GM23338 (cell line): ENCODE results near the gene JDP2. TPM values are rescaled to one million over a fixed set of nuclear protein-coding genes. Genes with fewer than 3 reads are reported as not detected.

Experiments
- ATAC-seq: fragments of 200-7000 bp; cut with Tn5 transposase; 3 replicates; pipeline ENCODE4 v1.9.1; 2020
- DNase-seq: peaks from one replicate; pipeline ENCODE4 v3.0.0-alpha.2; 2015; ENCODE audit warnings: low spot score
- H2AFZ ChIP-seq: fragments of 200-600 bp; sonication (generic); 2 replicates; pipeline ENCODE4 v1.8.0; 2016; ENCODE audit warnings: antibody characterized with exemption, mild to moderate bottlenecking, moderate library complexity
- H3F3A ChIP-seq: fragments of 200-600 bp; sonication (generic); replicated peaks from 2 replicates; pipeline ENCODE4 v1.8.0; 2017; ENCODE audit warnings: antibody characterized with exemption, mixed run types, low read depth
- H3K27ac ChIP-seq: fragments of 200-600 bp; sonication (generic); 2 replicates; pipeline ENCODE4 v1.6.1; 2016; ENCODE audit warnings: low read depth
- H3K27me3 ChIP-seq: fragments of 200-600 bp; sonication (generic); 2 replicates; pipeline ENCODE4 v1.8.0; 2016; ENCODE audit warnings: mild to moderate bottlenecking, mixed run types, moderate library complexity; ENCODE audit not compliant: insufficient read depth
- H3K36me3 ChIP-seq: fragments of 200-600 bp; sonication (generic); 2 replicates; pipeline ENCODE4 v1.8.0; 2016; ENCODE audit warnings: mild to moderate bottlenecking; ENCODE audit not compliant: insufficient read depth
- H3K4me1 ChIP-seq: fragments of 200-600 bp; sonication (generic); 2 replicates; pipeline ENCODE4 v1.8.0; 2016; ENCODE audit warnings: mild to moderate bottlenecking, moderate library complexity; ENCODE audit not compliant: insufficient read depth
- H3K4me2 ChIP-seq: fragments of 200-600 bp; sonication (generic); 2 replicates; pipeline ENCODE4 v1.7.1; 2017; ENCODE audit warnings: mixed run types
- H3K4me3 ChIP-seq: fragments of 200-600 bp; sonication (generic); 2 replicates; pipeline ENCODE4 v1.6.1; 2016; ENCODE audit warnings: mixed run types
- H3K79me2 ChIP-seq: fragments of 200-600 bp; sonication (generic); replicated peaks from 2 replicates; pipeline ENCODE4 v1.8.0; 2017; ENCODE audit warnings: mild to moderate bottlenecking; ENCODE audit not compliant: insufficient read depth
- H3K9me2 ChIP-seq: fragments of 200-600 bp; sonication (generic); 2 replicates; pipeline ENCODE4 v1.8.0; 2017; ENCODE audit not compliant: insufficient read depth
- H4K20me1 ChIP-seq: fragments of 200-600 bp; sonication (generic); replicated peaks from 2 replicates; pipeline ENCODE4 v1.8.0; 2017; ENCODE audit warnings: mild to moderate bottlenecking; ENCODE audit not compliant: insufficient read depth
- H3K27ac Mint-ChIP-seq: 2 replicates; pipeline ENCODE4 v1.8.0; 2020; ENCODE audit warnings: inconsistent platforms, mild to moderate bottlenecking, moderate library complexity, mixed read lengths
- H3K27me3 Mint-ChIP-seq: 3 replicates; pipeline ENCODE4 v1.8.0; 2022; ENCODE audit warnings: low read depth, mild to moderate bottlenecking, moderate library complexity, mixed read lengths, inconsistent platforms; ENCODE audit not compliant: insufficient read depth, poor library complexity
- H3K36me3 Mint-ChIP-seq: 3 replicates; pipeline ENCODE4 v1.8.0; 2021; ENCODE audit warnings: low read depth, mild to moderate bottlenecking, inconsistent platforms, moderate library complexity, mixed read lengths
- H3K4me1 Mint-ChIP-seq: 3 replicates; pipeline ENCODE4 v1.8.0; 2020; ENCODE audit warnings: mild to moderate bottlenecking, inconsistent platforms, mixed read lengths
- H3K4me3 Mint-ChIP-seq: 3 replicates; pipeline ENCODE4 v1.8.0; 2021; ENCODE audit warnings: moderate library complexity, mild to moderate bottlenecking, inconsistent platforms, mixed read lengths
- H3K9me3 Mint-ChIP-seq: 3 replicates; pipeline ENCODE4 v1.8.0; 2020; ENCODE audit warnings: moderate library complexity, mild to moderate bottlenecking, inconsistent platforms, mixed read lengths
- CREB1 ChIP-seq: fragments of 250-450 bp; sonication (Bioruptor Pico); IDR thresholded peaks from 2 replicates; pipeline ENCODE4 v1.5.0; 2020; ENCODE audit warnings: low read depth, mild to moderate bottlenecking, moderate library complexity
- EZH2 ChIP-seq: fragments of 200-600 bp; sonication (generic); IDR thresholded peaks from one replicate; pipeline ENCODE4 v1.8.0; 2017; ENCODE audit warnings: antibody characterized with exemption, mild to moderate bottlenecking, low read depth; ENCODE audit not compliant: unreplicated experiment
- EZH2phosphoT487 ChIP-seq: fragments of 200-600 bp; sonication (generic); IDR thresholded peaks from one replicate; pipeline ENCODE4 v1.8.1; 2018; ENCODE audit warnings: antibody characterized with exemption; ENCODE audit not compliant: unreplicated experiment
- JUNB ChIP-seq: IDR thresholded peaks from one replicate; pipeline ENCODE4 v1.6.1; 2016; ENCODE audit warnings: antibody characterized with exemption; ENCODE audit not compliant: unreplicated experiment
- NANOG ChIP-seq: IDR thresholded peaks from 2 replicates; pipeline ENCODE4 v1.6.1; 2016; ENCODE audit warnings: antibody characterized with exemption, borderline replicate concordance
- POLR2AphosphoS5 ChIP-seq: IDR thresholded peaks from 2 replicates; pipeline ENCODE4 v1.6.1; 2016; ENCODE audit warnings: antibody characterized with exemption, low read depth
- polyA plus RNA-seq: library from polyadenylated mRNA; unstranded; fragments of >200 nt; fragmentation: Nextera tagmentation; extraction: Ambion mirVana; gene quantifications from 2 replicates; pipeline ENCODE4 v1.2.1, GENCODE V29; 2016
- total RNA-seq: library from RNA; depleted of rRNA; stranded (reverse); fragments of >200 nt; shearing (Covaris generic); gene quantifications from 2 replicates; pipeline ENCODE4 v1.2.3, GENCODE V29; 2014
- TF ChIP-seq, protein P1 (sequence below): IDR thresholded peaks from 2 replicates; pipeline ENCODE4 v1.6.1; 2016; ENCODE audit warnings: antibody characterized with exemption
- TF ChIP-seq, protein P2 (sequence below), 2 experiments: fragments of 200-600 bp in 1 of 2; sonication (generic) in 1 of 2; conservative IDR thresholded peaks; 2 replicates each; pipeline versions ENCODE4 v1.5.1 to v1.6.1; 2016 to 2017; ENCODE audit warnings: antibody characterized with exemption in 2 of 2, low read depth in 2 of 2, mild to moderate bottlenecking in 2 of 2, moderate library complexity in 1 of 2

JDP2 gene
- total and polyA plus RNA-seq, 2 experiments from 2014 or later: 12.5 to 38.9 TPM

DNA sequence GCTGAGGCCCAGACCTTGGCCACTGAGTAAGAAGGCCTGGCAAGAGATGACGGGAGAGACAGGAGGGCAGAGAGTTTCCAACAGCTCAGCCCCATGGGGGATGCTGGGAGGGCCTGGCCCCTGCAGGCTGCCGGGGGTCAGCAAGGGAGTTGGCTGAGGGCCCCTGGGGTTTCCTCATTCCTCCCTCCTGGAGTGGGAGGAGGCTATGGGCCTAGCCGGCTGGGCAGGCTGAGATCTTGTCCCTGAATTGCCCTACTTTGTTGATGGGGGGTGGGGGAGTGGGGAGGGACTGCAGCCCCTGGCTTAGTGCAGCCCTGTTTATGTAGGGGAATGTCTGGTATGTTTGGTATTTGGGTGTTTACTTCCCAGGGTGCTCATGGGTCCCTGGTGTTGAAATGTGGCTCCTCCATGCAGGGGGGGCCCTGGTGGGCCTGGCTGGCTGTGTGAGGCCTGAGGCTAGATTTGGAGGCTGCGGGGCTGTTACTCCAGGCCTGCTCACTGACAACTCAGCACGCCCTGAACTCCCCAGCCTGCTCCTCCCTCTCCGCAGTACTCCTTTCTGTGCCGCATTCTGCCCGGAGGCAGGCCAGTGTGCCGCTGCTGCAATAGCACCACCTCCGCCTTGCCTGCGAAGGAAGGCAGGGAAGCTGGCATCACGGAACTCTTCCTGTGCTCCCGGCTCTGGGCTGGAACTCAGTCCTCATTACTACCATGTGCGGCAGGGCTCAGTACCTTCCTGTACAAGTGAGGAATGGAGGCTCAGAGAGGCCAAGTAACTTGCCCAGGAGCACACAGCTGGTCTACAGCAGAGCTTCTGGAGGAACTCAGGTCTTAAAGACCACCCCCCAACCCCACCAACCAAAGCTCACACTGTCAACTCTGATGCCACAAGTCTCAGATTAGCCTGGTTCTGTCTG is 25.3 kb downstream of the JDP2 start:
- peak; percentile 90 for ATAC-seq
- H3K9me3 Mint-ChIP-seq: no peaks in the 10 kb centered on the region
- H3K36me3 ChIP-seq: no peaks in the 10 kb centered on the region; the same call in 1 of the 2 replicates
- H3K4me2 ChIP-seq: peak overlapping the region; percentile 73
- H3K27me3 Mint-ChIP-seq: peaks cover 9% of the 10 kb centered on the region
- peaks cover 68% of the 10 kb centered on the region for H3K79me2 ChIP-seq
- peak overlapping the region; percentile 42 for H3K4me3 Mint-ChIP-seq
- no peaks in the 10 kb centered on the region for H3K27me3 ChIP-seq
- H3K27ac Mint-ChIP-seq: peak overlapping the region; percentile 97
- H4K20me1 ChIP-seq: 0 out of 2 replicates have a peak, but pooled peaks cover under 1% of the 10 kb centered on the region
- peak; percentile 97 for DNase-seq
- H2AFZ ChIP-seq: no peak overlapping the region
- TF ChIP-seq, protein P1, sequence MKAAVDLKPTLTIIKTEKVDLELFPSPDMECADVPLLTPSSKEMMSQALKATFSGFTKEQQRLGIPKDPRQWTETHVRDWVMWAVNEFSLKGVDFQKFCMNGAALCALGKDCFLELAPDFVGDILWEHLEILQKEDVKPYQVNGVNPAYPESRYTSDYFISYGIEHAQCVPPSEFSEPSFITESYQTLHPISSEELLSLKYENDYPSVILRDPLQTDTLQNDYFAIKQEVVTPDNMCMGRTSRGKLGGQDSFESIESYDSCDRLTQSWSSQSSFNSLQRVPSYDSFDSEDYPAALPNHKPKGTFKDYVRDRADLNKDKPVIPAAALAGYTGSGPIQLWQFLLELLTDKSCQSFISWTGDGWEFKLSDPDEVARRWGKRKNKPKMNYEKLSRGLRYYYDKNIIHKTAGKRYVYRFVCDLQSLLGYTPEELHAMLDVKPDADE: no peak; the same call in 1 of the 2 replicates
- TF ChIP-seq EZH2 (no peak), CREB1 (0 out of 2 replicates have a peak, but pooled peaks have one; percentile 4), JUNB (no peak), NANOG (0 out of 2 replicates have a peak, but pooled peaks have one; percentile 58), POLR2AphosphoS5 (peak; percentile 64), EZH2phosphoT487 (no peak)
- TF ChIP-seq, protein P2, sequence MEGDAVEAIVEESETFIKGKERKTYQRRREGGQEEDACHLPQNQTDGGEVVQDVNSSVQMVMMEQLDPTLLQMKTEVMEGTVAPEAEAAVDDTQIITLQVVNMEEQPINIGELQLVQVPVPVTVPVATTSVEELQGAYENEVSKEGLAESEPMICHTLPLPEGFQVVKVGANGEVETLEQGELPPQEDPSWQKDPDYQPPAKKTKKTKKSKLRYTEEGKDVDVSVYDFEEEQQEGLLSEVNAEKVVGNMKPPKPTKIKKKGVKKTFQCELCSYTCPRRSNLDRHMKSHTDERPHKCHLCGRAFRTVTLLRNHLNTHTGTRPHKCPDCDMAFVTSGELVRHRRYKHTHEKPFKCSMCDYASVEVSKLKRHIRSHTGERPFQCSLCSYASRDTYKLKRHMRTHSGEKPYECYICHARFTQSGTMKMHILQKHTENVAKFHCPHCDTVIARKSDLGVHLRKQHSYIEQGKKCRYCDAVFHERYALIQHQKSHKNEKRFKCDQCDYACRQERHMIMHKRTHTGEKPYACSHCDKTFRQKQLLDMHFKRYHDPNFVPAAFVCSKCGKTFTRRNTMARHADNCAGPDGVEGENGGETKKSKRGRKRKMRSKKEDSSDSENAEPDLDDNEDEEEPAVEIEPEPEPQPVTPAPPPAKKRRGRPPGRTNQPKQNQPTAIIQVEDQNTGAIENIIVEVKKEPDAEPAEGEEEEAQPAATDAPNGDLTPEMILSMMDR (conservative IDR thresholded peaks at IDR 0.05; ENCODE audit: low read depth in 2 of 2): no peak
- H3K36me3 Mint-ChIP-seq: peaks cover 19% of the 10 kb centered on the region
- peak overlapping the region; percentile 36; the same call in 1 of the 2 replicates for H3K4me3 ChIP-seq
- H3K4me1 Mint-ChIP-seq: peaks cover 62% of the 10 kb centered on the region
- peaks cover 37% of the 10 kb centered on the region for H3K4me1 ChIP-seq
- peaks cover 11% of the 10 kb centered on the region; the same call in 1 of the 2 replicates for H3F3A ChIP-seq
- peak overlapping the region; percentile 100 for H3K27ac ChIP-seq
- H3K9me2 ChIP-seq: no peaks in the 10 kb centered on the region

DNA sequence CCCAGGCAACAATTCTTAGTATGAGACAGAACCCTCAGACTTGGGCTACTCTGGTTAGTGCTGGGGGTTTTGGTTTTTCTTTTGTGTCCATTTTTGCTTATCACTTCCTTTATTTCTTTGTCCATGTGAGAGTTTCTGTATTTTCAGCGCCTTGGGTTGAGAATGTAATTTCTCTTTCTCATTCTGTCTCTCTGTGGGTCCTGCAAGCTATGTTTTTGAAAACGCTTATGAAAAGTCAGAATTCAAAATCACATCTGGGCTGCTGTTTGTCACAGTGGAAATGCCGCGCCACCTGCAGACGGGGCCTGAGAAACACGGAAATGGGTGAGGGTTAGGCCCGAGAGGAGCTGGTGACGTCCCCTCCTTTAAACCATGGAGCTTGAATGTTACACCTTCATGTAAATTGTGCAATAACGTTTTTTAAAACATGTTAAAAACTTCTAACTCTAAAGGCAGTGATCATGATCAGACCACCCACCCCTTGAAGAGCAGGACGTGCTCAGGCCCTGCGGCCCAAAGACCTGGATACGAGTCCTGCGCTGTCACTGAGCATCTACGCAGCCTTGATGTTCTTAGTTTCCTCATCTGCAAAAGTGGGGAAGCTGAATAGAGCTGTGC is 26.1 kb downstream of the JDP2 start:
- peak; percentile 42 for DNase-seq
- Histone ChIP-seq H3K9me2 (no peaks in the 10 kb centered on the region), H2AFZ (no peak overlapping the region), H4K20me1 (peaks cover 5% of the 10 kb centered on the region), H3F3A (peaks cover 11% of the 10 kb centered on the region; the same call in 1 of the 2 replicates), H3K27ac (peak overlapping the region; percentile 100), H3K4me2 (peak overlapping the region; percentile 73), H3K36me3 (no peaks in the 10 kb centered on the region; the same call in 1 of the 2 replicates), H3K4me1 (peaks cover 37% of the 10 kb centered on the region), H3K4me3 (peak overlapping the region; percentile 31; the same call in 1 of the 2 replicates), H3K27me3 (no peaks in the 10 kb centered on the region), H3K79me2 (peaks cover 66% of the 10 kb centered on the region)
- Mint-ChIP-seq H3K4me1 (peaks cover 70% of the 10 kb centered on the region), H3K36me3 (peaks cover 19% of the 10 kb centered on the region), H3K9me3 (no peaks in the 10 kb centered on the region), H3K27me3 (peaks cover 10% of the 10 kb centered on the region), H3K4me3 (peak overlapping the region; percentile 9; the same call in 1 of the 3 replicates), H3K27ac (peak overlapping the region; percentile 97)
- no peak for TF ChIP-seq CREB1
- TF ChIP-seq, protein P2 (conservative IDR thresholded peaks at IDR 0.05; ENCODE audit: low read depth in 2 of 2): peak; percentile 37 to 64; a peak in 3 of 4 replicates
- peak; percentile 3; the same call in 1 of the 3 replicates for ATAC-seq
